PFSK-1 (cell line): ENCODE results near the gene KMT2A.

ENCODE experiments used
- FOXP2 ChIP-seq: optimal IDR thresholded peaks from 2 replicates; pipeline ENCODE3; 2011; ENCODE audit warnings: borderline replicate concordance, control low read depth, inconsistent platforms; ENCODE audit not compliant: insufficient read depth; ENCODE audit errors: extremely low read length, extremely low read depth
- POLR2AphosphoS5 ChIP-seq: IDR thresholded peaks from 2 replicates; pipeline ENCODE4 v1.6.1; 2012; ENCODE audit warnings: low read depth, mild to moderate bottlenecking, control low read depth, low read length, moderate library complexity
- REST ChIP-seq, 2 experiments: IDR thresholded peaks; 2 replicates each; pipeline versions ENCODE4 v1.6.1 to v1.8.0; 2011 to 2012; ENCODE audit warnings: low read depth in 2 of 2, low read length in 2 of 2, control low read depth in 1 of 2, inconsistent platforms in 1 of 2, mild to moderate bottlenecking in 1 of 2, moderate library complexity in 1 of 2; ENCODE audit not compliant: insufficient read depth in 1 of 2
- SIN3A ChIP-seq: IDR thresholded peaks from 2 replicates; pipeline ENCODE4 v1.6.1; 2012; ENCODE audit warnings: mild to moderate bottlenecking, low read length, moderate library complexity, borderline replicate concordance; ENCODE audit not compliant: insufficient read depth
- TAF1 ChIP-seq: IDR thresholded peaks from 2 replicates; pipeline ENCODE4 v1.6.1; 2012; ENCODE audit warnings: low read length, control low read depth, borderline replicate concordance; ENCODE audit not compliant: insufficient read depth

Gene KMT2A

DNA sequence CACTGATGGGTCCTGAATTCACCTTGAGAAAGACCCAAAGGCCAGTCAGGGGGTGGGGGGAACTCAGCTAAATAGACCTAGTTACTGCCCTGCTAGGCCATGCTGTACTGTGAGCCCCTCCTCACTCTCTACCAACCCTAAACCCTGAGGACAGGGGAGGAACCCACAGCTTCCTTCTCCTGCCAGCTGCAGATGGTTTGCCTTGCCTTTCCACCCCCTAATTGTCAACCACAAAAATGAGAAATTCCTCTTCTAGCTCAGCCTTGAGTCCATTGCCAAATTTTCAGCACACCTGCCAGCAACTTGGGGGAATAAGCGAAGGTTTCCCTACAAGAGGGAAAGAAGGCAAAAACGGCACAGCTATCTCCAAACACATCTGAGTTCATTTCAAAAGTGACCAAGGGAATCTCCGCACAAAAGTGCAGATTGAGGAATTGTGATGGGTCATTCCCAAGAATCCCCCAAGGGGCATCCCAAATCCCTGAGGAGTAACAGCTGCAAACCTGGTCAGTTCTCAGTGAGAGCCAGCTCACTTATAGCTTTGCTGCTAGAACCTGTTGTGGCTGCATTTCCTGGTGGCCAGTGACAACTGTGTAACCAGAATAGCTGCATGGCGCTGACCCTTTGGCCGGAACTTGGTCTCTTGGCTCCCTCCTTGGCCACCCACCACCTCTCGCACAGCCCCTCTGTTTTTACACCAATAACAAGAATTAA is 88.6 kb downstream of the KMT2A start:
- TF ChIP-seq TAF1: no peak
- TF ChIP-seq SIN3A: no peak

DNA sequence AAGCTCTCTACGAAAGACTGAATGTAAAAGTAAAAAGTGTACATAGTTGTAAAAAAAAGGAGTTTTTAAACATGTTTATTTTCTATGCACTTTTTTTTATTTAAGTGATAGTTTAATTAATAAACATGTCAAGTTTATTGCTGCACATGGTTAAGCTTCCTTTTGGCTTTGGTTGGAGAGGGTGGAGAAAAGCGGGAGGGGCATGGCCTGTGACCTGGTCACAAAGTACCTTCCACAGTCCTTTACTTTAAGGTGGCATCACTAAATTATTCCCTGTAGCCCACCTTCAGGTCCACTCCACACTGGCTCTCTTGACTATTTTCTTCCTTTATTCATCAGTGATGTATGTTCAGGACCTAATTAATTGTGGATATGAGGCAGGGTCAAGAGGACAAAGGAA is 90.4 kb downstream of the KMT2A start:
- TF ChIP-seq POLR2AphosphoS5: no peak
- no peak for TF ChIP-seq TAF1
- no peak for TF ChIP-seq SIN3A
- no peak for TF ChIP-seq REST (IDR thresholded peaks at IDR 0.05; ENCODE audit: insufficient read depth in 1 of 2, low read depth in 2 of 2, low read length in 2 of 2)
- no peak for TF ChIP-seq FOXP2

- TF ChIP-seq TAF1: no peak
- no peak for TF ChIP-seq REST (IDR thresholded peaks at IDR 0.05; ENCODE audit: insufficient read depth in 1 of 2, low read depth in 2 of 2, low read length in 2 of 2)
- no peak for TF ChIP-seq POLR2AphosphoS5
- no peak for TF ChIP-seq FOXP2
- TF ChIP-seq SIN3A: no peak
These were observed 90.8 kb downstream of the KMT2A start, which contains the start of gene TTC36 for GRCh38 chr11:118527109-118527508. Gene TTC36, plus strand, starts transcription at chr11:118527474. Its CDS starts 21 bp downstream, at chr11:118527495.

GRCh38 chr11:118528511-118528910 is 92.2 kb downstream of the KMT2A start:
- TF ChIP-seq POLR2AphosphoS5 (no peak), REST (IDR thresholded peaks at IDR 0.05; ENCODE audit: insufficient read depth in 1 of 2, low read depth in 2 of 2, low read length in 2 of 2) (no peak), TAF1 (no peak)

DNA sequence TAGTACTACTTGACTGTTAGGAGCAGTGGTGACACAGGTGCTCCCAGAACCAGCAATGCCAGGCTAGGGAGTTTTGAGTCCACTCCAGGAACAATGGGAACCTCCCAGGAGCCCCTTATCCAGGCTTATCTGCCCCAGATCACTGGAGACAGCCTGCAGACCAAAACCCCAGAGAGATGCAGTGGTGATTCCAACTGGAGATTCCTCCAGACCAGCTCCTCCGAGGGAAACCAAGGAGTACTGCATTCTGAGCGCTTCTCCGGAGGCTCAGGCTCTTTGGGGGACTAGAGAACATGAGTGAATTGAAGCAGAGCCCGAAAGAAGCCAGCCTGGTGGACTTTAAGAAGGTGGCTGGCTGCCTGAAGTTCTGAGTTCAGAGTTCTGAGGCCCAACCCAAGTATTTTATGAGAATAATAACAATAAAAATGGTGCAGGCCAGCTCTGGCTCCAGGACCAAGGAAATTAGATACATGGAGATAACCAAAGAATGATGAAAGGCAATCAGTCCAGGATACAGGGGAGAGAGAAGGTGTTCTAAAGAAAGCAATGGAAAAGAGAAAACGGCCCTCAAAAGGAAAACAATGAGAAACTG is 93.4 kb downstream of the KMT2A start:
- TF ChIP-seq SIN3A (no peak), REST (IDR thresholded peaks at IDR 0.05; ENCODE audit: insufficient read depth in 1 of 2, low read depth in 2 of 2, low read length in 2 of 2) (no peak), TAF1 (no peak), FOXP2 (no peak), POLR2AphosphoS5 (no peak)
